ENCODE measurements around the gene CNTN4. TPM values are rescaled to one million over a fixed set of nuclear protein-coding genes. Genes with fewer than 3 reads are reported as not detected.

Gene CNTN4
- total RNA-seq, 1 experiment from 2014 or later, result 1.6 TPM

DNA sequence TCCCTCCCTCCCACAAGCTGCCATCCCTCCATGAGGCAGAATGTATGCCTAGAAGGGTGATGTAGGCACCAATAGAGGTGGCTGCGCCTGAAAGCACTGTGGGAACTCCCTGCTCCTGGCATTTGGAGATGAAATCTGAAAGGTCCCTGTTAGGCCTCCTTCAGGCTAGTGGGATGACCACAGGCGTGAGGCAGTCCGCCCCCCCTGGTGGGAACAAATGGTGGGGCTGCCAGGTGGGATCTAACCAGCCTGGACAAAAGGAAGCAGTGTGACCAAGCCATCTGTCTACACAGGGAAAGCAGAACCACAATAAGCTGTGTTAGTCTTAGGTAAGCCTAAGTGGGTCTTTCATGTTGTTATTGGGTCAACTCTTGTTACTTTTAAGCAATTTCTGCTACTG, 986.2 kb downstream of the CNTN4 start:
- no peak for DNase-seq
- no peaks in the 10 kb centered on the region for H3K23me2 ChIP-seq (ENCODE audit: insufficient read length, low read depth, low read length, poor library complexity, severe bottlenecking)
- Mint-ChIP-seq H3K36me3 (ENCODE audit: insufficient read depth in 1 of 3, low read depth in 3 of 3) (no peaks in the 10 kb centered on the region), H3K4me1 (peaks cover 28 to 32% of the 10 kb centered on the region in 2 experiments), H3K27ac (no peak overlapping the region), H3K9me3 (no peaks in the 10 kb centered on the region), H3K4me3 (no peak overlapping the region), H3K27me3 (ENCODE audit: low read depth) (no peaks in the 10 kb centered on the region; the same call in 1 of the 2 replicates)
- no peak overlapping the region for H3K27ac ChIP-seq (ENCODE audit: insufficient read length, low read depth, low read length)
- no peak overlapping the region for H3K4ac ChIP-seq (ENCODE audit: low read depth, low read length)
- no peaks in the 10 kb centered on the region for H3K79me1 ChIP-seq (ENCODE audit: insufficient read depth, low read depth, low read length, poor library complexity, severe bottlenecking)
- H3K4me2 ChIP-seq (ENCODE audit: insufficient read depth, insufficient read length, low read length), result no peak overlapping the region
- H2AK5ac ChIP-seq (ENCODE audit: insufficient read length, low read length), result no peak overlapping the region
- H4K20me1 ChIP-seq (ENCODE audit: control insufficient read depth, insufficient read depth, insufficient read length), result no peaks in the 10 kb centered on the region
- H3K56ac ChIP-seq (ENCODE audit: insufficient read length, low read depth, low read length), result no peak overlapping the region
- no peak overlapping the region for H3K9ac ChIP-seq (ENCODE audit: extremely low read depth, insufficient read length, low read length)
- no peaks in the 10 kb centered on the region for H3K9me3 ChIP-seq (ENCODE audit: control insufficient read depth, low read depth, low read length)
- no peak overlapping the region for H3T11ph ChIP-seq (ENCODE audit: low read length)
- H3K23ac ChIP-seq (ENCODE audit: insufficient read length, low read depth, low read length), result no peak overlapping the region
- no peak overlapping the region for H2BK5ac ChIP-seq (ENCODE audit: insufficient read length, low read length)
- no peak overlapping the region for H3K18ac ChIP-seq (ENCODE audit: insufficient read length, low read depth, low read length)
- H2BK15ac ChIP-seq (ENCODE audit: low read depth, low read length), result no peak overlapping the region
- no CpG with 5 or more reads among the region's 3 CpGs for WGBS (ENCODE audit: extremely low coverage, insufficient read length, low lambda C conversion rate)
- H4K5ac ChIP-seq (ENCODE audit: insufficient read length, low read depth, low read length), result no peak overlapping the region
- H4K8ac ChIP-seq (replicated peaks; ENCODE audit: insufficient read length, low read depth, low read length), result no peak overlapping the region
- TF ChIP-seq, protein P1, sequence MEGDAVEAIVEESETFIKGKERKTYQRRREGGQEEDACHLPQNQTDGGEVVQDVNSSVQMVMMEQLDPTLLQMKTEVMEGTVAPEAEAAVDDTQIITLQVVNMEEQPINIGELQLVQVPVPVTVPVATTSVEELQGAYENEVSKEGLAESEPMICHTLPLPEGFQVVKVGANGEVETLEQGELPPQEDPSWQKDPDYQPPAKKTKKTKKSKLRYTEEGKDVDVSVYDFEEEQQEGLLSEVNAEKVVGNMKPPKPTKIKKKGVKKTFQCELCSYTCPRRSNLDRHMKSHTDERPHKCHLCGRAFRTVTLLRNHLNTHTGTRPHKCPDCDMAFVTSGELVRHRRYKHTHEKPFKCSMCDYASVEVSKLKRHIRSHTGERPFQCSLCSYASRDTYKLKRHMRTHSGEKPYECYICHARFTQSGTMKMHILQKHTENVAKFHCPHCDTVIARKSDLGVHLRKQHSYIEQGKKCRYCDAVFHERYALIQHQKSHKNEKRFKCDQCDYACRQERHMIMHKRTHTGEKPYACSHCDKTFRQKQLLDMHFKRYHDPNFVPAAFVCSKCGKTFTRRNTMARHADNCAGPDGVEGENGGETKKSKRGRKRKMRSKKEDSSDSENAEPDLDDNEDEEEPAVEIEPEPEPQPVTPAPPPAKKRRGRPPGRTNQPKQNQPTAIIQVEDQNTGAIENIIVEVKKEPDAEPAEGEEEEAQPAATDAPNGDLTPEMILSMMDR (conservative IDR thresholded peaks at IDR 0.05), result peak; percentile 21; the same call in 2 of the 3 replicates
- peaks cover 5% of the 10 kb centered on the region; the same call in 1 of the 2 replicates for H3K4me1 ChIP-seq (ENCODE audit: insufficient read depth, low read length)
- H2BK20ac ChIP-seq (ENCODE audit: low read depth, low read length, poor library complexity, severe bottlenecking), result no peak overlapping the region
- H3K27me3 ChIP-seq (ENCODE audit: insufficient read depth, low read length), result no peaks in the 10 kb centered on the region
- H4K91ac ChIP-seq (ENCODE audit: insufficient read length, low read depth, low read length), result no peak overlapping the region
- no peak overlapping the region for H3K14ac ChIP-seq (ENCODE audit: insufficient read depth, low read length)
- no peak overlapping the region for H2BK120ac ChIP-seq (ENCODE audit: low read depth, low read length, poor library complexity, severe bottlenecking)
- H2AFZ ChIP-seq (ENCODE audit: low read length), result no peak overlapping the region
- no peaks in the 10 kb centered on the region for H3K79me2 ChIP-seq (ENCODE audit: insufficient read depth, low read length)
- H2BK12ac ChIP-seq (ENCODE audit: insufficient read length, low read depth, low read length), result no peak overlapping the region

Measured in H9 (cell line).